Amniotic stem cell (primary cell): Measurements from ENCODE around the gene ZNF280B.
"Not testable (repeated sequence)": the region's sequence is repeated elsewhere in the genome, so short reads cannot be mapped to it uniquely, and the experiment has no call there.

Experiments
- DNase-seq: peaks from one replicate; lab custom pipeline; 2025; lab: John Stamatoyannopoulos, UW

The ZNF280B gene

DNA sequence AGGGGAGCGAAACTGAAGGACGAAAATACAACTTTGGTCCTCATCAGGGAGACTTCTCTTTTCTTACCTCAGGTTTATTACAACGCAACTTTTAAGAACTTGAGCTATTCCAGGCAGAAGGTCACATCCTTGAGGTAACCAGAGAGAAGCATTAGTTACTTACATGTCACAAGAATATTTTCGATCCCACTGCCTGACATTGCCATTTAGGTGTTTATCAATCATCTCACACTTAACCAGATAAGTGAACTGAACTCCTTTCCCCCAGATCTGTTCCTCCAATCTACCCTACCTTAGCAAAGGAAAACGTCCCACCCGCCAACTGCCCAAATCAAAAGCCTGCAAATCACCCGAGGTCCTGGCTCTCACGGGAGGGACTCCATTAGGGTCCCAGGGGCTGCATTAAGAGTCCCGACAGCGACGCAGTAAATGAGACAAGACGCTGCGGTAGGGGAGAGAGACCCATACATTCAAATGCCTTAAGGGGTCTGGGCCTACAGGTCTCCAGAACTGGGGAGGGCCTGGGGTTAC, 734 bp downstream of the ZNF280B start:
- DNase-seq = no peak

- no peak for DNase-seq
These were observed 1.8 kb downstream of the ZNF280B start for GRCh38 chr22:22506736-22507135.

DNA sequence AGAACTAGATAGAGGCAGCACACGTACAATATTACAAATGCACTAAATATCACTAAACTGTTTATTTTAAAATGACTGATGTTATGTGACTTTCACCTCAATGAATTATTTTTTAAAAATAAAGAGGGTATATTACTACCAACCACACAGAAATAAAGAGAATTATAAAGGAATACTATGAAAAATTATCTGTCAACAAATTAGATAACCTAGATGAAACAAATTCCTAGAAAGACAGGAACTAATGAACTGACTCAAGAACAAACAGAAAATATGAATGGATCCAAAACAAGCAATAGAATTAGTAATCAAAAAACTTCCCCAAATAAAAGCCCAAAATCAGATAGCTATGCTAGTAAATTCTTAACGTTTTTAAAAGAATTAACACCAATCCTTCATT, 10.3 kb downstream of the ZNF280B start:
- no peak for DNase-seq

- not testable (repeated sequence) for DNase-seq
These were observed 17.0 kb downstream of the ZNF280B start for GRCh38 chr22:22491589-22491988.

GRCh38 chr22:22488736-22489135, 19.8 kb downstream of the ZNF280B start:
- no peak for DNase-seq

DNA sequence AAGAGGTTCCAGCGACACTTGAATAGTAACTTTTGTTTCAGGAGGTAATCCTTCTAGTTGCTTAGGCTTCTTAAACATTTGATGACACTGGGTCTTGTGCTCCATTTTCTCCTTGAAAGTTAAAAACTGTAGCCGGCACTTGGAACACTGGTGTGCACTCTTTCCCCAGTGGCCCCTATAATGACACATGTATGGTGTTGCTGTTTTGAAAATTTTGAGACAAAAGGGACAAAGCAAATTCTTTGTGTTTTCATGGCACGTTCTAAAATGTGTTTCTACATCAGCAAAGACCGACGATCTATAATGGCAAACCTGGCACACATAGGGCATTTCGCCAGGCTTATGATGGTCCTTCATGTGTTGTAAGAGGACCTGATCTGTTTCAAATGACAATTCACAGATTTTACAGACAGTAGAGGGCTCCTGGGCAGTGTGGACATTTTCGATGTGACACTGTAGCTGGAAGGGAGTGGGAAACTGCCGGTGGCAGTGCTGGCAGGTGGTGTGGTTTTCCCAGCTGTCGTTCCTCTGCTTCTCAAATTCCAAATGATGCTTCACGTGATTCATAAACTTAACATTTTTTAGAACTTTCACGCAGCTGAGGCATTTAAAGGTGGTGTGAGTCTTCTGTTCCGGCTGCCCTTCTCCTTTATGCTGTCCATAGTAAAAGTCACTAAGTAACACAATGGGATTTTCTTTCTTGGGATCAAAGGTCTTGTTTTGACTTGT, 20.5 kb downstream of the ZNF280B start:
- DNase-seq = no peak

DNA sequence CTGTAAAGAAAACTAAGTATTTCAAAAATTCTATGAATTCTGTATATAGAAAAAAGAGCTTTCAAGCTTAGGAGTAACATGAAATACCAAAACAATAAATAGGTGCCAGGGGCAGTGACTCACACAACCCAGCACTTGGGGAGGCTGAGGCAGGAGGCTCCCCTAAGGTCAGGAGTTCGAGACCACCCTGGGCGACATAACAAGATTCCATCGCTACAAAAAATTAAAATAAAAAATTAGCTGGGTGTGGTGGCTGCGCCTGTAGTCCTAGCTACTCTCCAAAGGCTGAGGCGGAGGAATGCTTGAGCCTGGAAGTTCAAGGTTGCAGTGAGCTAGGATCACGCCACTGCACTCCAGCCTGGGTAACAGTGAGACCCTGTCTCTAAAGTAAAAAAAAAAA, 21.5 kb downstream of the ZNF280B start:
- DNase-seq = no peak

GRCh38 chr22:22486132-22486899, 22.2 kb downstream of the ZNF280B start:
- no peak for DNase-seq

DNA sequence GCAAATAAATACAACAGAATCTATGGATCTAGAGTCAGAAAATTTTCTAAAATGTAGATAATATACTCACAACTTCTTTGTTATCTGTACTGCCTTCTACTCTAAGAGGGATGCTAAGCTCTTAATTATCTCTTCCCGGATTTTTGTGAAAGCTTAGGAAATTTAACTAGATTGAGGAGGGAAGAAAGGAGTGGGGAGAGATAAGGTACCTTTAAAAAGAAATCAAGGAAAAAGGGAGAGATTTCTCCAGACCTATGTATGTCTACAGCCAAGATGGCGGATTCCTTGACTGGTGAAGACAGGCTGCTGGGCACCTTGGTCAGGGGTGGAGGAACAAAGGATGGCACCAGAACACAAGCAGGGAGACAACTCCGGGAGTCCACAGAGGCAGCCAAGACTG, 23.0 kb downstream of the ZNF280B start:
- DNase-seq = no peak

- no peak for DNase-seq
These were observed 24.5 kb downstream of the ZNF280B start for GRCh38 chr22:22484023-22484422.

GRCh38 chr22:22480940-22481339, 27.6 kb downstream of the ZNF280B start:
- DNase-seq = no peak

GRCh38 chr22:22479999-22480532, 28.5 kb downstream of the ZNF280B start:
- no peak for DNase-seq

- DNase-seq = no peak
These were observed 29.4 kb downstream of the ZNF280B start for GRCh38 chr22:22479116-22479515.

DNA sequence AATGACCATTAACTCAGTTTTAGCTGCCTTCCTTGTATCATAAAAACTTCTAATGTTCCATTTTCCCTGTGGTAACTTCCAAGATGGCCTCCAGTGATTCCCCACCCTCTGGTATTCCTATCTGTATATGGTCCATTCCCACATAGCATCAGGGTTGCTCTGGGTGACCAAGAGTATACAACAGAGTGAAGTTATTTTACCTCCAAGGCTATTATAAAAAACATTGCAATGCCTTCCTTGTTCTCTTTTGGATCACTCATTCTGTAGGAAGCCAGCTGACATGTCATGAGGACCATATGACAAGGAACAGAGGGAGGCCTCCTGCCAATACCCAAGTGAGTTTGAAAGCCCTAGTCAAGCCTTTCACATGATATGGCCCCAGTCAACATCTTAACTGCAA, 30.1 kb downstream of the ZNF280B start:
- DNase-seq = no peak

DNA sequence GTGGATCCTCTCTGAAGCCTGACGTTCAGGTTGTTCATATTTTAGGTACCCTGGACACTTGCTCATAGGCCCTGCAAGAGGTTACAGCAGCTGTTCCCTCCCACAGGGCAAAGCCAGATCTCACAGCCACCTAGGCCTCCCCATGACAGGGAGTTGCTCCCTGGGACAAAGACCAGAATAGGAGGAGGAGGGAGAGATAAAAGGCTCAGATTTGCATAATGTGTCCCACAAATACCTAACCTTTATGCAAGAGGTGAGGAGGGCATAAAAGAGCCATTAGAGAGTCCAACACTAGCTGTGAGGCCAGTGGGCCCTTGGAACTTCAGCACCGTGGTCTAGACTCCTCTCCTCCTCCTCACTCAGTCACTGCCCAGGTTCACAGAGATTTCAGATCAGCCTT, 33.8 kb downstream of the ZNF280B start:
- no peak for DNase-seq

GRCh38 chr22:22471104-22471503, 37.4 kb downstream of the ZNF280B start:
- DNase-seq = not testable (repeated sequence)

DNA sequence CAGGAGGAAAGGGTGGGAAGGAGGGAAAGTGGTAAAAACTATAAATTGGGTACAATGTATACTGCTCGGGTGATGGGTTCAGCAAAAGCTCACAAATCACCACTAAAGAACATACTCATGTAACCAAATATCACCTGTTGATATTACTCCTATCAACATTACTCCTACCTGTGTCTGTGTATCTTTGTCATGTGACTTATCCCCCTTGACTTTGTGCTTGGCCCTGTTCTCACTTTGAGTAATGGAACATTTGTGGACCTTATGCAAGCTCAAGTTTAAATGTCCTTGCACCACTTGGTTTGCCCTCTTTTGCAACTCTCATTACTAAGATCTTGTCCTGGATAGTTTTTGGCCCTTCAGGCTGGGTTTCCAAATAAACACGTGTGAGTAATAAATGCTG, 39.0 kb downstream of the ZNF280B start:
- no peak for DNase-seq

GRCh38 chr22:22468794-22469469, 39.6 kb downstream of the ZNF280B start:
- DNase-seq = not testable (repeated sequence)

DNA sequence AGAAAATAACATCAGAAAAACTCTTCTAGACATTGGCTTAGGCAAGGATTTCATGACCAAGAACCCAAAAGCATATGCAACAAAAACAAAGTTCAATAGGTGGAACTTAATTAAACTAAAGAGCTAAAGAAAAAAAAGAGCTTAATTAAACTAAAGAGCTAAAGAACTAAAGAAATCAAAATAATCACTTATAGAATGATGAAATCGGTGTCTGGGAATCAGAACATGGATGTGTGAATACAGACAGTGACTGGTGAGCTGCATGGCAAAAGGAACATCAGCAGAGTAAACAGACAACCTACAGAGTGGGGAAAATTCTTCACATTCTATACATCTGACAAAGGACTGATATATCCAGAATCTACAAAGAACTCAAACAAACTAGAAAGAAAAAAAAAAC, 41.4 kb downstream of the ZNF280B start:
- DNase-seq = no peak

- no peak for DNase-seq
These were observed 42.8 kb downstream of the ZNF280B start for GRCh38 chr22:22465782-22466181.

GRCh38 chr22:22465094-22465602, 43.4 kb downstream of the ZNF280B start:
- DNase-seq = no peak

GRCh38 chr22:22464541-22465054, 43.9 kb downstream of the ZNF280B start:
- DNase-seq = no peak
